Nucleus accumbens (tissue), 56 donors: ENCODE data around the gene CHCHD1.
"Not testable (repeated sequence)": the region's sequence is repeated elsewhere in the genome, so short reads cannot be mapped to it uniquely, and the experiment has no call there.

ENCODE experiments used
- DNase-seq, 56 donors: peaks; one replicate each; lab custom pipeline; 2025; lab: John Stamatoyannopoulos, UW

CHCHD1 gene

GRCh38 chr10:73789659-73790055 lies 7.8 kb downstream of the CHCHD1 start:
- DNase-seq: no peak

GRCh38 chr10:73790886-73791625 lies 9.2 kb downstream of the CHCHD1 start:
- DNase-seq: no peak

- DNase-seq: no peak
Observed at GRCh38 chr10:73791871-73792400, 10.1 kb downstream of the CHCHD1 start.

- no peak for DNase-seq
Observed at GRCh38 chr10:73793456-73793855, 11.6 kb downstream of the CHCHD1 start.

- DNase-seq: not testable (repeated sequence)
Observed at GRCh38 chr10:73795491-73795890, 13.6 kb downstream of the CHCHD1 start.

GRCh38 chr10:73796035-73796434 lies 14.2 kb downstream of the CHCHD1 start:
- DNase-seq: not testable (repeated sequence)

- DNase-seq: no peak
Observed at GRCh38 chr10:73796766-73797165, 14.9 kb downstream of the CHCHD1 start.

GRCh38 chr10:73797324-73798025 lies 15.6 kb downstream of the CHCHD1 start:
- DNase-seq: no peak

- DNase-seq: no peak
Observed at GRCh38 chr10:73798087-73798486, 16.2 kb downstream of the CHCHD1 start.

- no peak for DNase-seq
Observed at GRCh38 chr10:73798927-73799560, 17.2 kb downstream of the CHCHD1 start.

GRCh38 chr10:73799899-73800559 lies 18.2 kb downstream of the CHCHD1 start:
- no peak for DNase-seq

GRCh38 chr10:73800560-73801252 lies 18.9 kb downstream of the CHCHD1 start:
- peak in 28 of 56 donors; percentile 11 to 77 (median 42) for DNase-seq

- DNase-seq: peak in 1 of 56 donors; percentile 43
Observed at GRCh38 chr10:73801253-73801590, 19.4 kb downstream of the CHCHD1 start.

GRCh38 chr10:73802276-73802991 lies 20.6 kb downstream of the CHCHD1 start:
- no peak for DNase-seq

GRCh38 chr10:73803680-73804286 lies 21.9 kb downstream of the CHCHD1 start:
- no peak for DNase-seq

GRCh38 chr10:73806176-73806950 lies 24.5 kb downstream of the CHCHD1 start:
- DNase-seq: no peak

GRCh38 chr10:73807471-73807870 lies 25.6 kb downstream of the CHCHD1 start:
- no peak for DNase-seq
